Urothelium cell line (cell line): ENCODE results near the gene LYZL6.

Experiments
- DNase-seq: peaks from one replicate; pipeline ENCODE4 v3.0.0; 2011; ENCODE audit warnings: low spot score, mixed read lengths
- FAIRE-seq: peaks from 2 replicates; lab custom pipeline; 2011; peaks lifted over from hg19 to GRCh38; lab: Jason Lieb, UNC

LYZL6 gene

DNA sequence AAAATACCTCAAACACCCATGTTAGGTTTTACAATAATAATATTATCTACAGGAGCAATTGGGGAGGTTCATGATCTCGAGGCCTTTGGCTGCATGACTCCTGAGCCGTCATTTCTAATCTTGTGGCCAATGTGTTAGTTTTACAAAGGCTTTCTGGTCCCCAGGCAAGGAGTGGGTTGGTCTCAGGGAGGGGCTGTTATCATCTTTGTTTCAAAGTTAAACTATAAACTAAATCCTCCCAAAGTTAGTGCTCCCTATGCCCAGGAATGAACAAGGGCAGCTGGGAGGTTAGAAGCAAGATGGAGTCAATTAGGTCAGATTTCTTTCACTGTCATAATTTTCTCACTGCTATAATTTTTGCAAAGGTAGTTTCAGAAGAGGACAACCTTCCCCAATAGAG, 54.3 kb downstream of the LYZL6 start:
- FAIRE-seq, result no peak
- DNase-seq, result no peak
